Measurements from ENCODE around the gene AK3.
"Not testable (repeated sequence)": the region's sequence is repeated elsewhere in the genome, so short reads cannot be mapped to it uniquely, and the experiment has no call there.

The AK3 gene

DNA sequence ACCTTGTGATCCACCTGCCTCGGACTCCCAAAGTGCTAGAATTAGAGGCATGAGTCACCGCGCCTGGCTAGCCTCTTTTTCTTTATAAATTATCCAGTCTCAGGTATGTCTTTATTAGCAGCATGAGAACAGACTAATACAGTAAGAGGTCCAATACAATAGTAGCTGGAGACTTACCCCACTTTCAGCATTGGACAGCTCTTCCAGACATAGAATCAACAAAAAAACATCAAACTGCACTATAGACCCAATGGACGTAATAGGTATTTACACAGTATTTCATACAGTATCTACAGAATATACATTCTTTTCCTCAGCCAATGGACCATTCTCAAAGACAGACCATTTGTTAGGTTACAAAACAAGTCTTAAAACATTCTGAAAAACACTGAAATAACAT, 45.6 kb upstream of the AK3 start:
- Histone ChIP-seq H3K4me3 (replicated peaks; ENCODE audit: insufficient read depth, low read length) (no peak overlapping the region), H3K27ac (replicated peaks) (no peak overlapping the region), H3K27me3 (ENCODE audit: insufficient read depth, poor library complexity, severe bottlenecking) (no peaks in the 10 kb centered on the region)
- no peak for TF ChIP-seq GABPA (IDR thresholded peaks at IDR 0.05; ENCODE audit: low read depth)
- TF ChIP-seq, protein P1, sequence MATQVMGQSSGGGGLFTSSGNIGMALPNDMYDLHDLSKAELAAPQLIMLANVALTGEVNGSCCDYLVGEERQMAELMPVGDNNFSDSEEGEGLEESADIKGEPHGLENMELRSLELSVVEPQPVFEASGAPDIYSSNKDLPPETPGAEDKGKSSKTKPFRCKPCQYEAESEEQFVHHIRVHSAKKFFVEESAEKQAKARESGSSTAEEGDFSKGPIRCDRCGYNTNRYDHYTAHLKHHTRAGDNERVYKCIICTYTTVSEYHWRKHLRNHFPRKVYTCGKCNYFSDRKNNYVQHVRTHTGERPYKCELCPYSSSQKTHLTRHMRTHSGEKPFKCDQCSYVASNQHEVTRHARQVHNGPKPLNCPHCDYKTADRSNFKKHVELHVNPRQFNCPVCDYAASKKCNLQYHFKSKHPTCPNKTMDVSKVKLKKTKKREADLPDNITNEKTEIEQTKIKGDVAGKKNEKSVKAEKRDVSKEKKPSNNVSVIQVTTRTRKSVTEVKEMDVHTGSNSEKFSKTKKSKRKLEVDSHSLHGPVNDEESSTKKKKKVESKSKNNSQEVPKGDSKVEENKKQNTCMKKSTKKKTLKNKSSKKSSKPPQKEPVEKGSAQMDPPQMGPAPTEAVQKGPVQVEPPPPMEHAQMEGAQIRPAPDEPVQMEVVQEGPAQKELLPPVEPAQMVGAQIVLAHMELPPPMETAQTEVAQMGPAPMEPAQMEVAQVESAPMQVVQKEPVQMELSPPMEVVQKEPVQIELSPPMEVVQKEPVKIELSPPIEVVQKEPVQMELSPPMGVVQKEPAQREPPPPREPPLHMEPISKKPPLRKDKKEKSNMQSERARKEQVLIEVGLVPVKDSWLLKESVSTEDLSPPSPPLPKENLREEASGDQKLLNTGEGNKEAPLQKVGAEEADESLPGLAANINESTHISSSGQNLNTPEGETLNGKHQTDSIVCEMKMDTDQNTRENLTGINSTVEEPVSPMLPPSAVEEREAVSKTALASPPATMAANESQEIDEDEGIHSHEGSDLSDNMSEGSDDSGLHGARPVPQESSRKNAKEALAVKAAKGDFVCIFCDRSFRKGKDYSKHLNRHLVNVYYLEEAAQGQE (IDR thresholded peaks at IDR 0.05; ENCODE audit: insufficient replicate concordance, low read depth), result peak; percentile 80
- no peak for DNase-seq (ENCODE audit: low read depth in 1 of 2, low spot score in 1 of 2)

DNA sequence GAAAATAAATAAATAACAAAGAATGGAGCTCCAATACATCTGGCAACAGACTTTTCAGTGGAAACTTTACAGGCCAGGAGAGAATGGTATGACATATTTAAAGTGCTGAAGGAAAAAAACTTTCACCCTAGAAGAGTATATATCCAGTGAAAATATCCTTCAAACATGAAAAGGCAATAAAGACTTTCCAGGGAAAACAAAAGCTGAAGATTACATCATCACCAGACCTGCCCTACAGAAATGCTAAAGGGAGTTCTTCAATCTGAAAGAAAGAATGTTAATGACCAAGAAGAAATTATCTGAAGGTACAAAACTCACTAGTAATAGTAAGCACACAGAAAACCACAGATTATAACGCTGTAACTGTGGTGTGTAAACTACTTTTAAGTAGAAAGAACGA, 43.4 kb upstream of the AK3 start:
- H3K4me3 ChIP-seq (replicated peaks; ENCODE audit: insufficient read depth, low read length), result no peak overlapping the region
- no peak overlapping the region for H3K27ac ChIP-seq (replicated peaks)
- TF ChIP-seq, protein P1 (IDR thresholded peaks at IDR 0.05; ENCODE audit: insufficient replicate concordance, low read depth), result no peak
- TF ChIP-seq SPI1 (IDR thresholded peaks at IDR 0.05; ENCODE audit: borderline replicate concordance, low read depth) (no peak), GABPA (IDR thresholded peaks at IDR 0.05; ENCODE audit: low read depth) (no peak), POLR2AphosphoS5 (IDR thresholded peaks at IDR 0.05; ENCODE audit: low read depth) (no peak)
- TF ChIP-seq, protein P2, sequence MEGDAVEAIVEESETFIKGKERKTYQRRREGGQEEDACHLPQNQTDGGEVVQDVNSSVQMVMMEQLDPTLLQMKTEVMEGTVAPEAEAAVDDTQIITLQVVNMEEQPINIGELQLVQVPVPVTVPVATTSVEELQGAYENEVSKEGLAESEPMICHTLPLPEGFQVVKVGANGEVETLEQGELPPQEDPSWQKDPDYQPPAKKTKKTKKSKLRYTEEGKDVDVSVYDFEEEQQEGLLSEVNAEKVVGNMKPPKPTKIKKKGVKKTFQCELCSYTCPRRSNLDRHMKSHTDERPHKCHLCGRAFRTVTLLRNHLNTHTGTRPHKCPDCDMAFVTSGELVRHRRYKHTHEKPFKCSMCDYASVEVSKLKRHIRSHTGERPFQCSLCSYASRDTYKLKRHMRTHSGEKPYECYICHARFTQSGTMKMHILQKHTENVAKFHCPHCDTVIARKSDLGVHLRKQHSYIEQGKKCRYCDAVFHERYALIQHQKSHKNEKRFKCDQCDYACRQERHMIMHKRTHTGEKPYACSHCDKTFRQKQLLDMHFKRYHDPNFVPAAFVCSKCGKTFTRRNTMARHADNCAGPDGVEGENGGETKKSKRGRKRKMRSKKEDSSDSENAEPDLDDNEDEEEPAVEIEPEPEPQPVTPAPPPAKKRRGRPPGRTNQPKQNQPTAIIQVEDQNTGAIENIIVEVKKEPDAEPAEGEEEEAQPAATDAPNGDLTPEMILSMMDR (IDR thresholded peaks at IDR 0.05; ENCODE audit: insufficient read depth, low read length), result no peak
- no peak for DNase-seq (ENCODE audit: low read depth in 1 of 2, low spot score in 1 of 2)
- H3K27me3 ChIP-seq (ENCODE audit: insufficient read depth, poor library complexity, severe bottlenecking), result no peaks in the 10 kb centered on the region

DNA sequence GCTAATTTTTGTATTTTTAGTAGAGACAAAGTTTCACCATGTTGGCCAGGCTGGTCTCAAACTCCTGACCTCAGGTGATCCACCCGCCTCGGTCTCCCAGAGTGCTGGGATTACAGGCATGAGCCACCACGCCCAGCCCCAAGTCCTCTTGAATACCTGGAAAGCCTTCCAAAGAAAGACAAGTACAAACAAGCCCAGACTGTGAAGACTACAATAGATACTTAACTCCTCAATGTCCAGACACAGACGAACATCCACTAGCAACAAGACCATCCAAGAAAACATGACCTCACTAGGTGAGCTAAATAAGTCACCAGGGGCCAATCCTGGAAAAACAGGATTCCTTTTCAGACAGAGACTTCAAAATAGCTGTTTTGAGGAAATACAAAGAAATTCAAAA, 42.2 kb upstream of the AK3 start:
- not testable (repeated sequence) for H3K27ac ChIP-seq (replicated peaks); H3K4me3 ChIP-seq (replicated peaks; ENCODE audit: insufficient read depth, low read length); DNase-seq (ENCODE audit: low read depth in 1 of 2, low spot score in 1 of 2); H3K27me3 ChIP-seq (ENCODE audit: insufficient read depth, poor library complexity, severe bottlenecking)

DNA sequence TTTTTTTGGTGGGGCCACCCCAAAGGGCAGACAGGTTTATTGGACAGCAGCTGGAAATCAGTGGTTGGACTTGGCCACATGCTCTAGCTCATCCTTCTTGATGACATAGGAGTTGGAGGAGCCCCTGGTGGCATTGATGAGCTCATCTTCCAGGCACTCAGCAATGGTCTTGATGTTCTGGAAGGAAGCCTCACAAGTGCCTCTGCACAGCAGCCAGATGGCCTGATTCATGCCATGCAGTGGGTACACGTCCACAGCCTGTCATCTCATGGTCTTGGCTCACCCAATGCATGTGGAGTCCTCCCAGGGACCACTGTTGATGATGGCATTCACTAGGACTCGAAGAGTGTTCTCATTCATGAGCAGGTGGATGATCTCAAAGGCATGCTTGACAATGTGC, 40.4 kb upstream of the AK3 start:
- Histone ChIP-seq H3K27me3 (ENCODE audit: insufficient read depth, poor library complexity, severe bottlenecking) (no peaks in the 10 kb centered on the region), H3K4me3 (replicated peaks; ENCODE audit: insufficient read depth, low read length) (no peak overlapping the region), H3K27ac (replicated peaks) (no peak overlapping the region)
- TF ChIP-seq SPI1 (IDR thresholded peaks at IDR 0.05; ENCODE audit: borderline replicate concordance, low read depth), result no peak
- TF ChIP-seq GABPA (IDR thresholded peaks at IDR 0.05; ENCODE audit: low read depth), result no peak
- TF ChIP-seq, protein P2 (IDR thresholded peaks at IDR 0.05; ENCODE audit: insufficient read depth, low read length), result no peak
- TF ChIP-seq POLR2AphosphoS5 (IDR thresholded peaks at IDR 0.05; ENCODE audit: low read depth), result no peak
- TF ChIP-seq, protein P1 (IDR thresholded peaks at IDR 0.05; ENCODE audit: insufficient replicate concordance, low read depth), result no peak
- no peak for DNase-seq (ENCODE audit: low read depth in 1 of 2, low spot score in 1 of 2)
